H9 (cell line): ENCODE data around the gene CDKAL1. TPM values are rescaled to one million over a fixed set of nuclear protein-coding genes. Genes with fewer than 3 reads are reported as not detected.

Experiments
- DNase-seq: peaks from one replicate; pipeline ENCODE4 v3.0.0-alpha.2; 2017
- H2AFZ ChIP-seq: one replicate; pipeline ENCODE4 v1.6.1; 2013; ENCODE audit warnings: mild to moderate bottlenecking, low read length, control low read depth, moderate library complexity
- H2AK5ac ChIP-seq: 2 replicates; pipeline ENCODE4 v1.6.1; 2013; ENCODE audit warnings: low read length, control low read depth, mixed read lengths; ENCODE audit not compliant: insufficient read length
- H2BK120ac ChIP-seq: one replicate; pipeline ENCODE4 v1.6.1; 2013; ENCODE audit warnings: low read depth, mild to moderate bottlenecking, low read length, control low read depth, inconsistent platforms; ENCODE audit not compliant: poor library complexity, severe bottlenecking
- H2BK12ac ChIP-seq: 2 replicates; pipeline ENCODE4 v1.6.1; 2013; ENCODE audit warnings: low read length, control low read depth, mixed read lengths, low read depth; ENCODE audit not compliant: insufficient read length
- H2BK15ac ChIP-seq: 2 replicates; pipeline ENCODE4 v1.6.1; 2013; ENCODE audit warnings: low read depth, low read length, control low read depth
- H2BK20ac ChIP-seq: one replicate; pipeline ENCODE4 v1.6.1; 2013; ENCODE audit warnings: low read depth, mild to moderate bottlenecking, low read length, control low read depth, inconsistent platforms; ENCODE audit not compliant: poor library complexity, severe bottlenecking
- H2BK5ac ChIP-seq: 2 replicates; pipeline ENCODE4 v1.6.1; 2013; ENCODE audit warnings: low read length, control low read depth, mixed read lengths; ENCODE audit not compliant: insufficient read length
- H3K14ac ChIP-seq: 2 replicates; pipeline ENCODE4 v1.6.1; 2013; ENCODE audit warnings: low read length, control low read depth; ENCODE audit not compliant: insufficient read depth
- H3K18ac ChIP-seq: 2 replicates; pipeline ENCODE4 v1.6.1; 2013; ENCODE audit warnings: low read depth, mild to moderate bottlenecking, mixed read lengths, low read length, control low read depth; ENCODE audit not compliant: insufficient read length
- H3K23ac ChIP-seq: 2 replicates; pipeline ENCODE4 v1.6.1; 2013; ENCODE audit warnings: low read length, control low read depth, mixed read lengths, low read depth; ENCODE audit not compliant: insufficient read length
- H3K23me2 ChIP-seq: 2 replicates; pipeline ENCODE4 v1.6.1; 2013; ENCODE audit warnings: low read depth, mild to moderate bottlenecking, mixed read lengths, low read length, control low read depth; ENCODE audit not compliant: insufficient read length, poor library complexity, severe bottlenecking
- H3K27ac ChIP-seq: 2 replicates; pipeline ENCODE4 v1.5.1; 2013; ENCODE audit warnings: low read length, control low read depth, mixed read lengths, low read depth; ENCODE audit not compliant: insufficient read length
- H3K27me3 ChIP-seq: 2 replicates; pipeline ENCODE4 v1.6.1; 2013; ENCODE audit warnings: low read length, control low read depth, inconsistent platforms; ENCODE audit not compliant: insufficient read depth
- H3K4ac ChIP-seq: 2 replicates; pipeline ENCODE4 v1.6.1; 2013; ENCODE audit warnings: low read depth, mild to moderate bottlenecking, control low read depth, inconsistent platforms, low read length, moderate library complexity
- H3K4me1 ChIP-seq: 2 replicates; pipeline ENCODE4 v1.6.1; 2013; ENCODE audit warnings: low read length, control low read depth, inconsistent platforms; ENCODE audit not compliant: insufficient read depth
- H3K4me2 ChIP-seq: 2 replicates; pipeline ENCODE4 v1.6.1; 2013; ENCODE audit warnings: low read length, control low read depth, mixed read lengths; ENCODE audit not compliant: insufficient read length, insufficient read depth
- H3K56ac ChIP-seq: 2 replicates; pipeline ENCODE4 v1.6.1; 2013; ENCODE audit warnings: low read depth, mild to moderate bottlenecking, mixed read lengths, low read length, control low read depth; ENCODE audit not compliant: insufficient read length
- H3K79me1 ChIP-seq: 2 replicates; pipeline ENCODE4 v1.6.1; 2013; ENCODE audit warnings: low read depth, mild to moderate bottlenecking, moderate library complexity, low read length, control low read depth, inconsistent platforms; ENCODE audit not compliant: insufficient read depth, poor library complexity, severe bottlenecking
- H3K79me2 ChIP-seq: 2 replicates; pipeline ENCODE4 v1.6.1; 2013; ENCODE audit warnings: low read length, control low read depth, inconsistent platforms; ENCODE audit not compliant: insufficient read depth
- H3K9ac ChIP-seq: 2 replicates; pipeline ENCODE4 v1.6.1; 2013; ENCODE audit warnings: low read length, control low read depth, mixed read lengths; ENCODE audit not compliant: insufficient read length; ENCODE audit errors: extremely low read depth
- H3K9me3 ChIP-seq: one replicate; pipeline ENCODE4 v1.6.1; 2013; ENCODE audit warnings: low read depth, low read length, inconsistent platforms; ENCODE audit not compliant: control insufficient read depth
- H3T11ph ChIP-seq: one replicate; pipeline ENCODE4 v1.6.1; 2013; ENCODE audit warnings: mild to moderate bottlenecking, low read length, control low read depth, inconsistent platforms
- H4K20me1 ChIP-seq: one replicate; pipeline ENCODE4 v1.6.1; 2013; ENCODE audit not compliant: control insufficient read depth, insufficient read length, insufficient read depth
- H4K5ac ChIP-seq: 2 replicates; pipeline ENCODE4 v1.6.1; 2013; ENCODE audit warnings: low read depth, mild to moderate bottlenecking, mixed read lengths, low read length, control low read depth; ENCODE audit not compliant: insufficient read length
- H4K8ac ChIP-seq: replicated peaks from 2 replicates; pipeline ENCODE4 v1.6.1; 2013; ENCODE audit warnings: low read length, control low read depth, mixed read lengths, low read depth; ENCODE audit not compliant: insufficient read length
- H4K91ac ChIP-seq: 2 replicates; pipeline ENCODE4 v1.6.1; 2013; ENCODE audit warnings: low read depth, mild to moderate bottlenecking, moderate library complexity, mixed read lengths, low read length, control low read depth; ENCODE audit not compliant: insufficient read length
- H3K27ac Mint-ChIP-seq, 3 experiments: 2 replicates in 2 of 3; 3 replicates in 1 of 3; pipeline ENCODE4 v1.8.0; 2020 to 2021; ENCODE audit warnings: mixed read lengths in 3 of 3, mild to moderate bottlenecking in 1 of 3, moderate library complexity in 1 of 3
- H3K27me3 Mint-ChIP-seq: 2 replicates; pipeline ENCODE4 v1.8.0; 2021; ENCODE audit warnings: low read depth, mild to moderate bottlenecking, moderate library complexity, mixed read lengths
- H3K36me3 Mint-ChIP-seq, 3 experiments: 2 replicates in 2 of 3; 3 replicates in 1 of 3; pipeline ENCODE4 v1.8.0; 2020 to 2021; ENCODE audit warnings: low read depth in 3 of 3, mixed read lengths in 3 of 3; ENCODE audit not compliant: insufficient read depth in 1 of 3
- H3K4me1 Mint-ChIP-seq, 2 experiments: 2 replicates each; pipeline ENCODE4 v1.8.0; 2020; ENCODE audit warnings: mixed read lengths in 2 of 2
- H3K4me3 Mint-ChIP-seq, 2 experiments: 2 replicates in 1 of 2; 3 replicates in 1 of 2; pipeline ENCODE4 v1.8.0; 2020 to 2021; ENCODE audit warnings: mild to moderate bottlenecking in 2 of 2, mixed read lengths in 2 of 2, moderate library complexity in 1 of 2
- H3K9me3 Mint-ChIP-seq, 2 experiments: 2 replicates in 1 of 2; 3 replicates in 1 of 2; pipeline ENCODE4 v1.8.0; 2020; ENCODE audit warnings: mild to moderate bottlenecking in 2 of 2, mixed read lengths in 2 of 2, moderate library complexity in 1 of 2
- WGBS: extraction: QIAGEN DNeasy Blood & Tissue Kit; methylation state at CpG from one replicate; pipeline ENCODE4 v1.1.7; 2013; ENCODE audit warnings: missing lambda C conversion rate, low lambda C conversion rate, mixed read lengths; ENCODE audit not compliant: insufficient read length; ENCODE audit errors: extremely low coverage; 5-methylcytosine and 5-hydroxymethylcytosine counted together
- total RNA-seq: library from RNA; stranded (reverse); gene quantifications from 2 replicates; pipeline ENCODE4 v1.2.1, GENCODE V29; 2021
- TF ChIP-seq, protein P1 (sequence below): fragments of 200-600 bp; sonication (generic); conservative IDR thresholded peaks from 3 replicates; pipeline ENCODE4 v1.8.0; 2021; ENCODE audit warnings: antibody characterized with exemption, mild to moderate bottlenecking

Gene CDKAL1
- total RNA-seq, 1 experiment from 2014 or later, result 23.0 TPM

GRCh38 chr6:21111093-21111725, 577.0 kb downstream of the CDKAL1 start:
- Histone ChIP-seq H3K23me2 (no peaks in the 10 kb centered on the region), H3K4me2 (no peak overlapping the region), H4K5ac (no peak overlapping the region), H3K9me3 (no peaks in the 10 kb centered on the region), H3K14ac (no peak overlapping the region), H2BK12ac (no peak overlapping the region), H2BK5ac (no peak overlapping the region), H3K56ac (no peak overlapping the region), H2BK20ac (no peak overlapping the region), H4K91ac (no peak overlapping the region), H3K23ac (no peak overlapping the region), H2BK120ac (no peak overlapping the region), H4K20me1 (no peaks in the 10 kb centered on the region), H2AFZ (no peak overlapping the region), H3K79me1 (no peaks in the 10 kb centered on the region), H2BK15ac (no peak overlapping the region), H3K27me3 (no peaks in the 10 kb centered on the region), H3T11ph (no peak overlapping the region), H3K9ac (no peak overlapping the region), H3K79me2 (no peaks in the 10 kb centered on the region), H3K27ac (no peak overlapping the region), H3K4ac (no peak overlapping the region), H3K4me1 (peaks cover 2% of the 10 kb centered on the region; the same call in 1 of the 2 replicates), H2AK5ac (no peak overlapping the region), H4K8ac (no peak overlapping the region), H3K18ac (no peak overlapping the region)
- no CpG with 5 or more reads among the region's 4 CpGs for WGBS
- H3K36me3 Mint-ChIP-seq, result no peaks in the 10 kb centered on the region
- H3K27me3 Mint-ChIP-seq, result no peaks in the 10 kb centered on the region
- no peak for DNase-seq
- H3K27ac Mint-ChIP-seq, result peak overlapping the region in 2 of 3 experiments; percentile 90 to 91; a peak in 3 of 7 replicates
- TF ChIP-seq, protein P1, sequence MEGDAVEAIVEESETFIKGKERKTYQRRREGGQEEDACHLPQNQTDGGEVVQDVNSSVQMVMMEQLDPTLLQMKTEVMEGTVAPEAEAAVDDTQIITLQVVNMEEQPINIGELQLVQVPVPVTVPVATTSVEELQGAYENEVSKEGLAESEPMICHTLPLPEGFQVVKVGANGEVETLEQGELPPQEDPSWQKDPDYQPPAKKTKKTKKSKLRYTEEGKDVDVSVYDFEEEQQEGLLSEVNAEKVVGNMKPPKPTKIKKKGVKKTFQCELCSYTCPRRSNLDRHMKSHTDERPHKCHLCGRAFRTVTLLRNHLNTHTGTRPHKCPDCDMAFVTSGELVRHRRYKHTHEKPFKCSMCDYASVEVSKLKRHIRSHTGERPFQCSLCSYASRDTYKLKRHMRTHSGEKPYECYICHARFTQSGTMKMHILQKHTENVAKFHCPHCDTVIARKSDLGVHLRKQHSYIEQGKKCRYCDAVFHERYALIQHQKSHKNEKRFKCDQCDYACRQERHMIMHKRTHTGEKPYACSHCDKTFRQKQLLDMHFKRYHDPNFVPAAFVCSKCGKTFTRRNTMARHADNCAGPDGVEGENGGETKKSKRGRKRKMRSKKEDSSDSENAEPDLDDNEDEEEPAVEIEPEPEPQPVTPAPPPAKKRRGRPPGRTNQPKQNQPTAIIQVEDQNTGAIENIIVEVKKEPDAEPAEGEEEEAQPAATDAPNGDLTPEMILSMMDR, result no peak
- no peak overlapping the region for H3K4me3 Mint-ChIP-seq
- peaks cover 37 to 39% of the 10 kb centered on the region in 2 experiments for H3K4me1 Mint-ChIP-seq
- no peaks in the 10 kb centered on the region for H3K9me3 Mint-ChIP-seq
